Mucosa of stomach (tissue), 1 donor: ENCODE results near the gene PUM2.

Source experiments
- H3K27me3 ChIP-seq: one replicate; pipeline ENCODE4 v1.7.0; 2013; ENCODE audit warnings: mild to moderate bottlenecking, low read length; ENCODE audit not compliant: control insufficient read depth, insufficient read depth
- H3K36me3 ChIP-seq: one replicate; pipeline ENCODE4 v1.7.0; 2013; ENCODE audit warnings: low read length; ENCODE audit not compliant: control insufficient read depth, insufficient read depth
- H3K4me1 ChIP-seq: one replicate; pipeline ENCODE4 v1.7.0; 2013; ENCODE audit warnings: mild to moderate bottlenecking, low read length; ENCODE audit not compliant: control insufficient read depth, insufficient read depth
- H3K4me3 ChIP-seq: one replicate; pipeline ENCODE4 v1.7.0; 2013; ENCODE audit warnings: low read length
- H3K9ac ChIP-seq: one replicate; pipeline ENCODE4 v1.7.0; 2013; ENCODE audit warnings: mild to moderate bottlenecking, low read length, moderate library complexity
- H3K9me3 ChIP-seq: one replicate; pipeline ENCODE4 v1.7.0; 2013; ENCODE audit warnings: mild to moderate bottlenecking, low read length, moderate library complexity; ENCODE audit not compliant: control insufficient read depth
- donor health status: Pancreatic carcinoma.

The PUM2 gene

DNA sequence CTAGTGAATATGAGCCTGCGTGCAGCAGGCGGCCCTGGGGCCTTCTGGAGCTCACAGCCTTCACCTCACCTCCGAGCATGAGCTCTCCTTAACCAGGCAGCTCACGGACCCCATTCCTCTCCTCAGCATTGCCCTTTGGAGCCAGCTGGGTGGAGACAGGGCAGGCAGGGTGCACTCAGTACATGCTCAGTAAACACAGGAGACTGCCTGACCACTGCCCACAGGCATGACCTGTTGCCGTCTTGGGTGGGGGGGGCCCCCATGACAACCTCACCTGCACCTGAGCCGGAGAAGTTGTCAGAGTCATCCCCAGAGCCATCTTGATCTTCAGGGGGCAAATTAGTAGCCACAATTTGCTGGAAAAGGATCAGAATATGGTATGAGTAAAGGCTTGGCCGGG, 145.6 kb downstream of the PUM2 start:
- H3K27me3 ChIP-seq: no peaks in the 10 kb centered on the region
- no peak overlapping the region for H3K9ac ChIP-seq
- no peaks in the 10 kb centered on the region for H3K9me3 ChIP-seq
- peaks cover 19% of the 10 kb centered on the region for H3K36me3 ChIP-seq
- peaks cover 67% of the 10 kb centered on the region for H3K4me1 ChIP-seq
- H3K4me3 ChIP-seq: no peak overlapping the region

DNA sequence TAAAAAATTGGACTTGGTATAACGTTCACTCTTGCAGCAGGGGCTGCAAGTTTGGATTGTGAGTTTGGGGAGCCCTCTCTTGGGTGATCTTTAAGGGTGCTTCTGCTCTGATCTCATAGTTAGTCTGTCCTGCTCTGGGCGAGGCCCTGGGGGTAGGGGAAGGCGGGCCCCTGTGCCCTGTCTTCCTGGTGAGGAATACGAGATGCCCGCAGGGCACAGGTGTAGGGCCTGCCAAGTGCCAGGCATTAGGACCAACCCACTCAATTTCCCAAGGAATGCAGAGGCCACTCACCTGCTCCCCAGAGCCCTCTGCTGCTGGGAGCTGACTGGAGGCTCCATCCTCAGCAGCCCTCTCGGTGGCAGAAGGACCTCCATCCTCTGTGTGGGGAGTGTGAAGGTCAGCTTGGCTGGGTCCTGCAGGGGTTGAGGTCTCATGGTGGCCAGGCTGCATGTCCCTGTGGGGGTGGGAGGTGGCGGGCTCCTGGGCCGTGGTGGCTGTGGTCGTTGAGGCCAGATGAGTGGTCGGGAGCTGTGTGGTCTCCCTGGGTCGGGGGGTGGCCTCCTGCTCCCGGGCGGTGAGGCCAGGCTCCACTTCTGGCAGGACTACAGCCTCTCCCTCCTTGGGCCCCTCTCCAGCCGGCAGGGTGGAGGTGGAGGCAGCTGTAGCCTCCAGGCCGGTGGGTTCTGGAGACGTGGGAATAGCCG, 147.0 kb downstream of the PUM2 start:
- no peaks in the 10 kb centered on the region for H3K9me3 ChIP-seq
- peaks cover 19% of the 10 kb centered on the region for H3K36me3 ChIP-seq
- H3K9ac ChIP-seq: no peak overlapping the region
- no peaks in the 10 kb centered on the region for H3K27me3 ChIP-seq
- H3K4me3 ChIP-seq: no peak overlapping the region
- peaks cover 66% of the 10 kb centered on the region for H3K4me1 ChIP-seq

GRCh38 chr2:20203072-20203471, 147.6 kb downstream of the PUM2 start:
- H3K9me3 ChIP-seq: no peaks in the 10 kb centered on the region
- H3K4me1 ChIP-seq: peaks cover 66% of the 10 kb centered on the region
- H3K36me3 ChIP-seq: peaks cover 19% of the 10 kb centered on the region
- H3K27me3 ChIP-seq: no peaks in the 10 kb centered on the region
- H3K4me3 ChIP-seq: no peak overlapping the region
- no peak overlapping the region for H3K9ac ChIP-seq

DNA sequence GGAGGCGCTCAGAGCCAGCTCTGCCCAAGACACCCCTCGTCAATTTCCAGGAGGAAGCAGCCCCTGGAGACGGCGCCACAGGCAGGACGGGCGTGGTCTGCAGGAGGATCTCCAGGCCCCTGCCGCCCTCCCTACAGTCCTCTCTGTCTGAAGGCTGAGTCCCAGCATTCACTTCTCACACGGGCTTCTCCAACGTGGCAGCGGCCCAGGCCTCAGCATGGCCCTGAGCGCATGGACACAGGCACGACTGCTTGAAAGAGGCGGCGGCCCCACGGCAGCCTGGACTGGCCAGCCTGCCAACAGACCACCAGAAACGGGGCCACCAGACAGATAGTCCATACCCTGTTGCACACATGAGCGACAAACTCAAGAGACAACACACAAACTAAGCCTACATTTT, 149.0 kb downstream of the PUM2 start:
- Histone ChIP-seq H3K9ac (no peak overlapping the region), H3K36me3 (peaks cover 19% of the 10 kb centered on the region), H3K4me3 (no peak overlapping the region), H3K4me1 (peaks cover 66% of the 10 kb centered on the region), H3K27me3 (no peaks in the 10 kb centered on the region), H3K9me3 (no peaks in the 10 kb centered on the region)

DNA sequence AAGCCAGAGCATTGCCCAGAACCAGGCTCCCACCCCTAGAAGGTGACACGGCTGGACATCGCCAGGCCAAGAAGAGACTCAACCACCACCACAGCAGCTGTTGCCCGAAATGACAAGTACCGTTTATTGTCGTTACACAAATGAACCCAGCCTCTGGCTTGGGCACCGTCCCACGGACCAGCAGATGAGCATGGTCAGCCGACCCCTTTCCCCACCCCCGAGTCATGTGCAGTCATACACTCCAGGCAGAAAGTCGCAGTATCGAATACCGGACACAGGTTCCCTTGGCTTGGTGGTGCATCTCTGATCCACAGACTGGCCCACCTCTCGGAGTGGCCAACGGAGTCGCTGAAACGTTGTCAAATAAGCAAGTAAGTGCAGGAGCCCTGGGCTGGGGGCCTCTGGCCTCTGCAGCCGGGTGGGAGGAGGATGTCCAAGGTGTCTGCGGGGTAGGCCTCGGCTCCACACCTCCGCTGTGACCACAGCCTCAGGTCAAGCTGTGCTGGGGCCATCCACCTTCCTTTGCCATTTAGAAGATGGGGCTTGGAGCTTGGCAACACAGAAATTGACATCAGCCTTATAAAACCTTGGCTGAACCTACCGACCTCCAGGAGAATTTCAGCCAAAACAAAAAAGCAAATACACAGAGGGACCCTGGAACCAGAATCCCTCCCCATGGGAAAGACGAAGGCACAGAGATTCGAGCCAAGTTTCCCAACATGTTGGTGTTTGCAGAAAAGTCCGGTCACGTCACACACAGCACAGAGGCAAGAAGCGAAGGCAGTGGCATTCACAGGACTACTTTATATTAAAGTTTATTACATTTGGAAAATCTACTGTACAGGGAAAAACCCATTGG, 149.7 kb downstream of the PUM2 start:
- Histone ChIP-seq H3K9ac (no peak overlapping the region), H3K9me3 (no peaks in the 10 kb centered on the region), H3K27me3 (no peaks in the 10 kb centered on the region), H3K4me1 (peaks cover 65% of the 10 kb centered on the region), H3K4me3 (no peak overlapping the region), H3K36me3 (peaks cover 19% of the 10 kb centered on the region)

- H3K9me3 ChIP-seq: no peaks in the 10 kb centered on the region
- peaks cover 19% of the 10 kb centered on the region for H3K36me3 ChIP-seq
- H3K4me3 ChIP-seq: no peak overlapping the region
- no peaks in the 10 kb centered on the region for H3K27me3 ChIP-seq
- H3K4me1 ChIP-seq: peaks cover 64% of the 10 kb centered on the region
- no peak overlapping the region for H3K9ac ChIP-seq
These were observed 150.9 kb downstream of the PUM2 start for GRCh38 chr2:20199633-20200270.

- Histone ChIP-seq H3K27me3 (no peaks in the 10 kb centered on the region), H3K9me3 (no peaks in the 10 kb centered on the region), H3K9ac (no peak overlapping the region), H3K4me1 (peaks cover 69% of the 10 kb centered on the region), H3K36me3 (peaks cover 17% of the 10 kb centered on the region), H3K4me3 (no peak overlapping the region)
These were observed 151.6 kb downstream of the PUM2 start for GRCh38 chr2:20198796-20199632.
